ENCODE data around the gene CLDN16. TPM values are rescaled to one million over a fixed set of nuclear protein-coding genes. Genes with fewer than 3 reads are reported as not detected.

CLDN16 gene
- total and polyA plus RNA-seq, 2 donors (not counting 1 experiment from before 2014, with no cell fraction given) = not detected

- no peaks in the 10 kb centered on the region for H3K4me1 Mint-ChIP-seq
- ATAC-seq (ENCODE audit: low read depth) (no peak), DNase-seq (no peak)
- H3K4me3 Mint-ChIP-seq = no peak overlapping the region
- Histone ChIP-seq H4K20me1 (ENCODE audit: control insufficient read depth, insufficient read depth, low read length, poor library complexity, severe bottlenecking) (no peaks in the 10 kb centered on the region), H3K27ac (ENCODE audit: low read length in 2 of 2) (no peak overlapping the region), H3K79me2 (ENCODE audit: control insufficient read depth, insufficient read depth, low read length) (no peaks in the 10 kb centered on the region), H3K4me2 (replicated peaks; ENCODE audit: low read depth, low read length, poor library complexity, severe bottlenecking) (no peak overlapping the region), H3K27me3 (replicated peaks in 1 of 4; ENCODE audit: control extremely low read depth in 1 of 4, control insufficient read depth in 3 of 4, insufficient read depth in 4 of 4, low read length in 3 of 4) (no peaks in the 10 kb centered on the region), H3K4me3 (ENCODE audit: control extremely low read depth in 1 of 5, extremely low read depth in 1 of 5, insufficient read depth in 1 of 5, low read depth in 2 of 5, low read length in 4 of 5) (no peak overlapping the region), H3K9me3 (ENCODE audit: control extremely low read depth in 1 of 3, control insufficient read depth in 2 of 3, insufficient read depth in 1 of 3, low read length in 2 of 3) (no peaks in the 10 kb centered on the region), H3K4me1 (ENCODE audit: control insufficient read depth in 2 of 2, insufficient read depth in 2 of 2, low read length in 2 of 2) (no peaks in the 10 kb centered on the region), H3K9ac (ENCODE audit: low read length) (no peak overlapping the region), H3K36me3 (replicated peaks in 1 of 2; ENCODE audit: control extremely low read depth in 1 of 2, control insufficient read depth in 1 of 2, extremely low read depth in 1 of 2, insufficient read depth in 2 of 2, low read length in 1 of 2) (no peaks in the 10 kb centered on the region), H2AFZ (ENCODE audit: insufficient read depth, low read depth, low read length, poor library complexity, severe bottlenecking) (no peak overlapping the region)
- no peak for TF ChIP-seq CTCF (IDR thresholded peaks at IDR 0.05)
- no peak for TF ChIP-seq EZH2 (IDR thresholded peaks at IDR 0.05; ENCODE audit: borderline replicate concordance, insufficient read depth, low read depth, low read length, poor library complexity, severe bottlenecking)
- no peaks in the 10 kb centered on the region for H3K27me3 Mint-ChIP-seq
- ChIA-PET CTCF (no interaction called here), POLR2A (no interaction called here)
- H3K9me3 Mint-ChIP-seq (ENCODE audit: insufficient read depth) = no peaks in the 10 kb centered on the region
- H3K27ac Mint-ChIP-seq = no peak overlapping the region
- WGBS (ENCODE audit: insufficient coverage) = no CpG with 5 or more reads among the region's 2 CpGs
- intact Hi-C loops (cut with micrococcal nuclease) = no loop called here
Measured at GRCh38 chr3:190366133-190366532, 21.8 kb upstream of the CLDN16 start.

- no peaks in the 10 kb centered on the region for H3K79me2 ChIP-seq (ENCODE audit: control insufficient read depth, insufficient read depth, low read length)
- H3K27me3 ChIP-seq (replicated peaks in 1 of 4; ENCODE audit: control extremely low read depth in 1 of 4, control insufficient read depth in 3 of 4, insufficient read depth in 4 of 4, low read length in 3 of 4) = no peaks in the 10 kb centered on the region
- H3K4me1 ChIP-seq (ENCODE audit: control insufficient read depth in 2 of 2, insufficient read depth in 2 of 2, low read length in 2 of 2) = no peaks in the 10 kb centered on the region
- no peaks in the 10 kb centered on the region for H3K4me1 Mint-ChIP-seq
- no peaks in the 10 kb centered on the region for H3K9me3 Mint-ChIP-seq (ENCODE audit: insufficient read depth)
- DNase-seq (no peak), ATAC-seq (ENCODE audit: low read depth) (no peak)
- no peaks in the 10 kb centered on the region for H3K9me3 ChIP-seq (ENCODE audit: control extremely low read depth in 1 of 3, control insufficient read depth in 2 of 3, insufficient read depth in 1 of 3, low read length in 2 of 3)
- H3K36me3 ChIP-seq (replicated peaks in 1 of 2; ENCODE audit: control extremely low read depth in 1 of 2, control insufficient read depth in 1 of 2, extremely low read depth in 1 of 2, insufficient read depth in 2 of 2, low read length in 1 of 2) = no peaks in the 10 kb centered on the region
- H3K4me3 ChIP-seq (ENCODE audit: control extremely low read depth in 1 of 5, extremely low read depth in 1 of 5, insufficient read depth in 1 of 5, low read depth in 2 of 5, low read length in 4 of 5) = no peak overlapping the region
- H3K4me3 Mint-ChIP-seq = no peak overlapping the region
- no peak overlapping the region for H2AFZ ChIP-seq (ENCODE audit: insufficient read depth, low read depth, low read length, poor library complexity, severe bottlenecking)
- H3K27ac ChIP-seq (ENCODE audit: low read length in 2 of 2) = no peak overlapping the region
- ChIA-PET POLR2A (no interaction called here), CTCF (no interaction called here)
- no peak overlapping the region for H3K4me2 ChIP-seq (replicated peaks; ENCODE audit: low read depth, low read length, poor library complexity, severe bottlenecking)
- intact Hi-C loops (cut with micrococcal nuclease) = no loop called here
- H3K9ac ChIP-seq (ENCODE audit: low read length) = no peak overlapping the region
- H4K20me1 ChIP-seq (ENCODE audit: control insufficient read depth, insufficient read depth, low read length, poor library complexity, severe bottlenecking) = no peaks in the 10 kb centered on the region
- no peaks in the 10 kb centered on the region for H3K27me3 Mint-ChIP-seq
- no peak overlapping the region for H3K27ac Mint-ChIP-seq
- no peak for TF ChIP-seq EZH2 (IDR thresholded peaks at IDR 0.05; ENCODE audit: borderline replicate concordance, insufficient read depth, low read depth, low read length, poor library complexity, severe bottlenecking)
Measured at GRCh38 chr3:190368881-190369280, 19.1 kb upstream of the CLDN16 start.

Measured in B cell (primary cell).